Neural progenitor cell (in vitro differentiated cells): ENCODE results near the gene JMJD4. TPM values are rescaled to one million over a fixed set of nuclear protein-coding genes. Genes with fewer than 3 reads are reported as not detected.

Experiments
- DNase-seq: peaks from one replicate; pipeline ENCODE4 v3.0.0-alpha.2; 2016; ENCODE audit warnings: low spot score
- H2AFZ ChIP-seq: fragments of 200-600 bp; sonication (generic); replicated peaks from 2 replicates; pipeline ENCODE4 v1.6.1; 2016; ENCODE audit warnings: antibody characterized with exemption
- H3F3A ChIP-seq: fragments of 200-600 bp; sonication (generic); 2 replicates; pipeline ENCODE4 v1.6.1; 2016; ENCODE audit warnings: antibody characterized with exemption, low read depth
- H3K27ac ChIP-seq: fragments of 200-600 bp; sonication (generic); 2 replicates; pipeline ENCODE4 v1.5.1; 2016; ENCODE audit warnings: mild to moderate bottlenecking
- H3K27me3 ChIP-seq: fragments of 200-600 bp; sonication (generic); 2 replicates; pipeline ENCODE4 v1.6.1; 2016; ENCODE audit warnings: mild to moderate bottlenecking, moderate library complexity
- H3K36me3 ChIP-seq: fragments of 200-600 bp; sonication (generic); 2 replicates; pipeline ENCODE4 v1.5.1; 2016
- H3K4me1 ChIP-seq: fragments of 200-600 bp; sonication (generic); 2 replicates; pipeline ENCODE4 v1.6.1; 2016; ENCODE audit warnings: mixed run types
- H3K4me2 ChIP-seq: fragments of 200-600 bp; sonication (generic); 2 replicates; pipeline ENCODE4 v1.6.1; 2016
- H3K4me3 ChIP-seq: fragments of 200-600 bp; sonication (generic); 2 replicates; pipeline ENCODE4 v1.5.1; 2016
- H3K79me2 ChIP-seq: fragments of 200-600 bp; sonication (generic); 2 replicates; pipeline ENCODE4 v1.6.1; 2016; ENCODE audit warnings: low read depth
- H3K9ac ChIP-seq: fragments of 200-600 bp; sonication (generic); 2 replicates; pipeline ENCODE4 v1.6.1; 2016
- H3K9me3 ChIP-seq: fragments of 200-600 bp; sonication (generic); 2 replicates; pipeline ENCODE4 v1.5.1; 2016; ENCODE audit warnings: low read depth
- H4K20me1 ChIP-seq: fragments of 200-600 bp; sonication (generic); 2 replicates; pipeline ENCODE4 v1.6.1; 2016; ENCODE audit warnings: low read depth
- H3K27ac Mint-ChIP-seq: 3 replicates; pipeline ENCODE4 v1.8.0; 2021; ENCODE audit warnings: mixed read lengths
- H3K27me3 Mint-ChIP-seq: 2 replicates; pipeline ENCODE4 v1.8.0; 2022; ENCODE audit warnings: low read depth, mild to moderate bottlenecking, inconsistent platforms, moderate library complexity, mixed read lengths; ENCODE audit not compliant: insufficient read depth
- H3K36me3 Mint-ChIP-seq: 3 replicates; pipeline ENCODE4 v1.8.0; 2021; ENCODE audit warnings: mixed read lengths
- H3K4me1 Mint-ChIP-seq: 3 replicates; pipeline ENCODE4 v1.8.0; 2021; ENCODE audit warnings: mixed read lengths
- H3K4me3 Mint-ChIP-seq: 3 replicates; pipeline ENCODE4 v1.8.0; 2021; ENCODE audit warnings: mild to moderate bottlenecking, moderate library complexity, mixed read lengths
- H3K9me3 Mint-ChIP-seq: 3 replicates; pipeline ENCODE4 v1.8.0; 2020; ENCODE audit warnings: mixed read lengths
- EZH2 ChIP-seq: fragments of 200-600 bp; sonication (generic); IDR thresholded peaks from 2 replicates; pipeline ENCODE4 v1.6.1; 2017; ENCODE audit warnings: antibody characterized with exemption, mild to moderate bottlenecking, moderate library complexity
- EZH2phosphoT487 ChIP-seq: fragments of 200-600 bp; sonication (generic); IDR thresholded peaks from 2 replicates; pipeline ENCODE4 v1.6.1; 2017; ENCODE audit warnings: antibody characterized with exemption
- total RNA-seq: library from RNA; depleted of rRNA; stranded (reverse); fragments of >200 nt; gene quantifications from 2 replicates; pipeline ENCODE4 v1.2.3, GENCODE V29; 2015; ENCODE audit warnings: low replicate concordance
- TF ChIP-seq, protein P1 (sequence below): fragments of 200-600 bp; sonication (generic); IDR thresholded peaks from 2 replicates; pipeline ENCODE4 v1.5.1; 2017; ENCODE audit warnings: antibody characterized with exemption, mild to moderate bottlenecking

The JMJD4 gene
- total RNA-seq, 1 donor from 2014 or later: 7.5 TPM

DNA sequence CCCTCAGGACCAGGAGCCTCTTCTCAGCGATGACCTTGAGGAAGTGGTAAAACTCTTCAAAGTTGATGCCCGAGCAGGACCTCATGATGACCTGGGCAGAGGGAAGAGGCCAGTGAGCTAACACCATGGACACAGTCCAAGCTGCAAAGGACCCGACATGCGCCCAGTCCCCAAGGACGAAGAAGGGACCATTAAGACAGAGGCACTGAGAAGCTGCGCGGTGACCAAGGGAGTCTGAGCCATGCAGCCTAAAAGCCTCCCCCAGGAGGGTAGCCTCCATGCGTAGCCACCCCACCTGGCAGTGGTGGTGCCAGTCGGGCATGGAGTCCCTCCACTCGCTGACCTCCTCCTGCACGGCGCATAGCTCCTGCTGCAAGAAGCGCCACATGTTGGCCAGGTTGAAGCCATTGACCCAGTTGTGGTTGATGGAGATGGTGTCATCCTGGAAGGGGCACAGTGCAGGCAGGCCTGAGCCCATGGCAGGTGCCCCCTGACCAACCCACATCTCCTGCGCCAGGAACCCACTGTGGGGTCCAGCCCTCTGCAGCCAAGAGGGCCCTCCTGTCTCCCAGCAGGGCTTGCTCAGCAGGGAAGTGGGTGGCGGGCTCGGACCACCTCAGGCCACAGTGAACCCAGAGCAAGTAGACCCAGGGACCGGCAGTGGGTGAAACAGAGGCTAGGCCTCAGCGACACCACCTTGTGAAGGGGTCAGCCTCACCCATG lies 2.4 kb downstream of the JMJD4 start:
- H3K4me2 ChIP-seq: no peak overlapping the region
- no peak overlapping the region for H3K4me3 ChIP-seq
- peaks cover 5% of the 10 kb centered on the region for H3K27me3 Mint-ChIP-seq
- no peaks in the 10 kb centered on the region for H3K36me3 ChIP-seq
- H3K9me3 ChIP-seq: no peaks in the 10 kb centered on the region
- no peak overlapping the region for H2AFZ ChIP-seq
- TF ChIP-seq, protein P1, sequence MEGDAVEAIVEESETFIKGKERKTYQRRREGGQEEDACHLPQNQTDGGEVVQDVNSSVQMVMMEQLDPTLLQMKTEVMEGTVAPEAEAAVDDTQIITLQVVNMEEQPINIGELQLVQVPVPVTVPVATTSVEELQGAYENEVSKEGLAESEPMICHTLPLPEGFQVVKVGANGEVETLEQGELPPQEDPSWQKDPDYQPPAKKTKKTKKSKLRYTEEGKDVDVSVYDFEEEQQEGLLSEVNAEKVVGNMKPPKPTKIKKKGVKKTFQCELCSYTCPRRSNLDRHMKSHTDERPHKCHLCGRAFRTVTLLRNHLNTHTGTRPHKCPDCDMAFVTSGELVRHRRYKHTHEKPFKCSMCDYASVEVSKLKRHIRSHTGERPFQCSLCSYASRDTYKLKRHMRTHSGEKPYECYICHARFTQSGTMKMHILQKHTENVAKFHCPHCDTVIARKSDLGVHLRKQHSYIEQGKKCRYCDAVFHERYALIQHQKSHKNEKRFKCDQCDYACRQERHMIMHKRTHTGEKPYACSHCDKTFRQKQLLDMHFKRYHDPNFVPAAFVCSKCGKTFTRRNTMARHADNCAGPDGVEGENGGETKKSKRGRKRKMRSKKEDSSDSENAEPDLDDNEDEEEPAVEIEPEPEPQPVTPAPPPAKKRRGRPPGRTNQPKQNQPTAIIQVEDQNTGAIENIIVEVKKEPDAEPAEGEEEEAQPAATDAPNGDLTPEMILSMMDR: no peak
- peaks cover 37% of the 10 kb centered on the region for H4K20me1 ChIP-seq
- peaks cover 42% of the 10 kb centered on the region for H3K79me2 ChIP-seq
- peaks cover 10% of the 10 kb centered on the region for H3K4me1 ChIP-seq
- peaks cover 37% of the 10 kb centered on the region for H3K4me1 Mint-ChIP-seq
- H3K9me3 Mint-ChIP-seq: no peaks in the 10 kb centered on the region
- H3F3A ChIP-seq: peaks cover 27% of the 10 kb centered on the region
- DNase-seq: no peak
- H3K27ac ChIP-seq: no peak overlapping the region
- no peak overlapping the region for H3K9ac ChIP-seq
- H3K36me3 Mint-ChIP-seq: no peaks in the 10 kb centered on the region
- H3K27ac Mint-ChIP-seq: no peak overlapping the region
- peak overlapping the region; percentile 64 for H3K4me3 Mint-ChIP-seq
- H3K27me3 ChIP-seq: no peaks in the 10 kb centered on the region

DNA sequence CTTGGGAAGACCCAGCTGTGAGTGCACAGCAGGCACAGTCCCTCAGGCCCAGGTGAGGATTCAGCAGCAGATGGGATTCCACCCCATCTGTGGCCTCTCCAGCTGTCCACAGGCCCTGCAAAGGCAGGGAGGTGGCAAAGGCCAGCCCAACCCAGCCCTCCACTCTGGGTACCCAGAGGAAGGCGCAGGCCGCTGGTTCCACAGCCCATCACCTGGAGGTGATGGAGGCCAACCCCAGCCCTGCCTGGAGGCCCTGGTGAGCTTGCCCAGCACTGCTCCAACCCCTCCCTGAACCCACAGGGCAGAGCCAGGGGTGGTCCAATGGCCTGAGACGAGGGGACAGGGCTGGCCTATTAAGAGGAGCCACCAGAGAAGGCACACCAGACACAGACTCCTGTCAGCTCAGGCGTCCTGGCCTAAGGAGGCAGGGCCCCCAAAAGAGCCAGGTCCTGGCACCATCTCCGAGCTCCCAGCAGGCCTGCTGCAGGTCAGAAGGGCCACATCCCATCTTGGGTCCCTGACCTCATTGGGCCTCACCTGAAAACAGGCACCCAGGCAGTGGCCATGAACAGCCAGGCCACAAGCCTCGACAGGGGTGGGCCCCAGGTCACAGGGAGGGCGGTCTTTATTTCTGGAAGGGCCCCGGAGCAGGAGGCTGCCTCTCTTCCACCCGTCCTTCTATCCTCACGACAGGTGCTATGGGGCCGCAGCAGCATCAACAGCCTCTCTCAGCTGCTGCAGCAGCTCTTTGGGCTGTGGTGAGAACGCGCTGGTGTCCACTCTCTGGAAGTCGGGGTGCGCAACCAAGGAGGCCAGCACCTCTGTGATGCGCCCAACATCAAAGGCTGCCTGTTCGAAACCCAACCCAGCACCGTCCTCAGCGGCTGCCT lies 3.2 kb downstream of the JMJD4 start:
- no peak for DNase-seq
- no peaks in the 10 kb centered on the region for H3K36me3 Mint-ChIP-seq

DNA sequence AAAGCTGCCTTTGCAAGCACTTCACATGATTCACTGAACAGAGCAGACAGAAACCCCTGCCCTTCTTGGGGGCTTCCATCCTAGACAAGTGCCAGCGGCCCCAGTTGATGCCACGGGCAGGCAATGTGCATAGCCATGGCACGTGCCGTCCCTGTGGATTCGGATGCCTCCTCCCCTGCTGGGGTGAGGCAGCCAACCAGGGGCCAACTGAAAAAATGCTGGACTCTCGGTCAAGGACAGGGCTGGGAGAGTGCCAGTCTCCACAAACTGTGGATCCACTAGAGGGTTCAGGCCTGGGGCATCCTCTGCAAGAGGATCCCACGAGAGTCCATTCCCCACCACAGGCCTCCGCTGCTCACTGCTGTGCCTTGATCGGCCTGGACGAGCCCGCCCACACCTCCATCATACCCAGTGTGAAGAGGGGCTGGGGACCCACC lies 3.8 kb downstream of the JMJD4 start:
- Histone ChIP-seq H3K79me2 (peaks cover 27% of the 10 kb centered on the region), H3K9ac (no peak overlapping the region), H3K36me3 (no peaks in the 10 kb centered on the region), H4K20me1 (peaks cover 29% of the 10 kb centered on the region), H3F3A (peaks cover 29% of the 10 kb centered on the region), H3K4me2 (no peak overlapping the region), H3K4me3 (no peak overlapping the region), H3K27ac (no peak overlapping the region), H3K27me3 (peaks cover 5% of the 10 kb centered on the region), H2AFZ (no peak overlapping the region), H3K9me3 (no peaks in the 10 kb centered on the region), H3K4me1 (peaks cover 13% of the 10 kb centered on the region)
- TF ChIP-seq EZH2 (no peak), EZH2phosphoT487 (no peak)
- TF ChIP-seq, protein P1: no peak
- Mint-ChIP-seq H3K4me1 (peaks cover 36% of the 10 kb centered on the region), H3K36me3 (no peaks in the 10 kb centered on the region), H3K9me3 (no peaks in the 10 kb centered on the region), H3K27me3 (peaks cover 5% of the 10 kb centered on the region), H3K27ac (no peak overlapping the region), H3K4me3 (no peak overlapping the region)
- no peak for DNase-seq

More for the DNA sequence above, 3.2 kb downstream of the JMJD4 start:
- Histone ChIP-seq H2AFZ (no peak overlapping the region), H3K27me3 (no peaks in the 10 kb centered on the region), H3K4me1 (peaks cover 13% of the 10 kb centered on the region), H3F3A (peaks cover 29% of the 10 kb centered on the region), H3K4me2 (no peak overlapping the region), H3K79me2 (peaks cover 34% of the 10 kb centered on the region), H3K9me3 (no peaks in the 10 kb centered on the region), H3K36me3 (no peaks in the 10 kb centered on the region), H3K27ac (no peak overlapping the region), H4K20me1 (peaks cover 35% of the 10 kb centered on the region), H3K9ac (no peak overlapping the region), H3K4me3 (no peak overlapping the region)
- no peaks in the 10 kb centered on the region for H3K9me3 Mint-ChIP-seq
- peaks cover 5% of the 10 kb centered on the region for H3K27me3 Mint-ChIP-seq
- H3K4me3 Mint-ChIP-seq: no peak overlapping the region
- H3K4me1 Mint-ChIP-seq: peaks cover 39% of the 10 kb centered on the region
- H3K27ac Mint-ChIP-seq: no peak overlapping the region
- TF ChIP-seq EZH2phosphoT487 (no peak), EZH2 (no peak)
- TF ChIP-seq, protein P1: no peak
